Peyer's patch (tissue), 4 donors: ENCODE measurements around the gene ERF.

Source experiments
- CTCF ChIP-seq, 6 experiments: fragments of 450-650 bp in 4 of 6; fragments of 200-600 bp in 2 of 6; sonication (generic) in 1 of 6; IDR thresholded peaks; one replicate each; pipeline ENCODE4 v1.5.1; 2017 to 2019; ENCODE audit warnings: antibody characterized with exemption in 6 of 6, mild to moderate bottlenecking in 3 of 6, moderate library complexity in 1 of 6
- POLR2A ChIP-seq, 2 donors: fragments of 450-650 bp; IDR thresholded peaks; one replicate each; pipeline ENCODE4 v1.5.1; 2017; ENCODE audit warnings: antibody characterized with exemption in 2 of 2, mild to moderate bottlenecking in 2 of 2, moderate library complexity in 2 of 2

DNA sequence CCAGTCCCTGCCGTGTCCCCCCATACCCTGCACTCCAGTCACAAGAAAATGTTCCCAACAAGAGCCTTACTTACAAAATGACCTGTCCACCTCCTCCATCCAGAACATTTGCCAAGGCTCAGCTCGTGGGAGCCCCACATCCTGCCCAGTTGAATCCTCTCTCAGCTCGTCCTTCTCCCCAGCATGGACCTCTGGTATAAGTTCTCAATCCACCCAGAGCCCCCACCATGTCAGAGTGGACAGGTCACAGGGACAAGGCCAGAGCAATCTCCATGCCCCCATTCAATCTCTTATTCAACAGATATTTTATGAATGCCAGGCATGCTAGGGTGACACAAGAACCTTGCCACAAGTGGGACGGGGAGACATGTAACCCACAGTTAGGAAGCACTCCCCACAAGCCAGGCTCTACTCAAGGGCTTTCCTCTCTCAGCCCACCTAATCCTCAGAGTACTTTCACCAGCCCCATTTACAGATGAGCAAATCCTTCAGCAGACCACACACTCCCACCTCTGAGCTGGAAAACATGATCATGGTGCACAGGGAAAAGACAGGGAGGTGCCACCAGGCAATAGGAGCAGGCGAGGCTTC is 52.5 kb downstream of the ERF start:
- TF ChIP-seq CTCF (IDR thresholded peaks at IDR 0.05): no peak
- TF ChIP-seq POLR2A (IDR thresholded peaks at IDR 0.05): no peak
